Loucy (cell line): Measurements from ENCODE around the gene NOX5.
"Not testable (repeated sequence)": the region's sequence is repeated elsewhere in the genome, so short reads cannot be mapped to it uniquely, and the experiment has no call there.

Source experiments
- H2AFZ ChIP-seq: fragments of 200-600 bp; sonication (generic); 2 replicates; pipeline ENCODE4 v1.6.0; 2016; ENCODE audit warnings: antibody characterized with exemption, mild to moderate bottlenecking, low read length, moderate library complexity
- H3F3A ChIP-seq: fragments of 200-600 bp; 2 replicates; pipeline ENCODE4 v1.6.0; 2016; ENCODE audit warnings: antibody characterized with exemption, low read depth, mild to moderate bottlenecking
- H3K27me3 ChIP-seq: fragments of 200-600 bp; sonication (generic); 2 replicates; pipeline ENCODE4 v1.6.1; 2014; ENCODE audit warnings: low read length, mild to moderate bottlenecking; ENCODE audit not compliant: insufficient read depth, poor library complexity, severe bottlenecking
- H3K36me3 ChIP-seq: fragments of 200-600 bp; sonication (generic); 2 replicates; pipeline ENCODE4 v1.6.1; 2016; ENCODE audit warnings: low read length; ENCODE audit not compliant: insufficient read depth
- H3K4me1 ChIP-seq: fragments of 200-600 bp; sonication (generic); 2 replicates; pipeline ENCODE4 v1.5.1; 2014; ENCODE audit warnings: low read length, mild to moderate bottlenecking; ENCODE audit not compliant: insufficient read depth, poor library complexity, severe bottlenecking
- H3K4me2 ChIP-seq: fragments of 200-600 bp; sonication (generic); 2 replicates; pipeline ENCODE4 v1.6.0; 2014; ENCODE audit warnings: antibody characterized with exemption, low read length, low read depth, mild to moderate bottlenecking; ENCODE audit not compliant: poor library complexity, severe bottlenecking
- H3K4me3 ChIP-seq: fragments of 200-600 bp; sonication (generic); 2 replicates; pipeline ENCODE4 v1.5.1; 2014; ENCODE audit warnings: low read length, mild to moderate bottlenecking, mixed read lengths; ENCODE audit not compliant: poor library complexity, severe bottlenecking
- H3K79me2 ChIP-seq: fragments of 200-600 bp; sonication (generic); 2 replicates; pipeline ENCODE4 v1.6.1; 2014; ENCODE audit warnings: low read length; ENCODE audit not compliant: insufficient read depth
- H3K9ac ChIP-seq: fragments of 200-600 bp; sonication (generic); 2 replicates; pipeline ENCODE4 v1.6.0; 2014; ENCODE audit warnings: mild to moderate bottlenecking, low read depth, low read length, moderate library complexity; ENCODE audit not compliant: poor library complexity, severe bottlenecking
- H3K9me2 ChIP-seq: fragments of 200-600 bp; sonication (generic); replicated peaks from 2 replicates; pipeline ENCODE4 v1.6.1; 2016; ENCODE audit warnings: low read depth, low read length, mixed read lengths
- H3K9me3 ChIP-seq: fragments of 200-600 bp; sonication (generic); 2 replicates; pipeline ENCODE4 v1.6.1; 2014; ENCODE audit warnings: mild to moderate bottlenecking, antibody characterized with exemption, low read length, low read depth; ENCODE audit not compliant: insufficient read depth
- H4K20me1 ChIP-seq: fragments of 200-600 bp; sonication (generic); 2 replicates; pipeline ENCODE4 v1.6.0; 2014; ENCODE audit warnings: antibody characterized with exemption, low read length, mild to moderate bottlenecking; ENCODE audit not compliant: insufficient read depth, poor library complexity, severe bottlenecking
- CTCF ChIP-seq: fragments of 200-600 bp; sonication (generic); conservative IDR thresholded peaks from 2 replicates; pipeline ENCODE4 v1.5.1; 2014; ENCODE audit warnings: mild to moderate bottlenecking, antibody characterized with exemption, low read length
- EZH2phosphoT487 ChIP-seq: fragments of 200-600 bp; IDR thresholded peaks from 2 replicates; pipeline ENCODE4 v1.6.1; 2018; ENCODE audit warnings: antibody characterized with exemption, mild to moderate bottlenecking, moderate library complexity, borderline replicate concordance

Gene NOX5

GRCh38 chr15:68969298-68969697 is 45.2 kb upstream of the NOX5 start:
- Histone ChIP-seq H3K9me3 (peaks cover 17% of the 10 kb centered on the region), H3K27me3 (no peaks in the 10 kb centered on the region), H2AFZ (no peak overlapping the region), H4K20me1 (no peaks in the 10 kb centered on the region), H3K9ac (no peak overlapping the region), H3K36me3 (no peaks in the 10 kb centered on the region), H3F3A (no peaks in the 10 kb centered on the region; the same call in 1 of the 2 replicates), H3K79me2 (no peaks in the 10 kb centered on the region), H3K4me2 (no peak overlapping the region), H3K4me3 (no peak overlapping the region), H3K4me1 (peaks cover 19% of the 10 kb centered on the region), H3K9me2 (no peaks in the 10 kb centered on the region)
- TF ChIP-seq EZH2phosphoT487 (no peak), CTCF (no peak)

GRCh38 chr15:68972201-68973065 is 42.1 kb upstream of the NOX5 start:
- no peaks in the 10 kb centered on the region for H3K36me3 ChIP-seq
- H3K4me3 ChIP-seq, result peak overlapping the region; percentile 22
- H3K9ac ChIP-seq, result peak overlapping the region; percentile 9
- H3K9me2 ChIP-seq, result no peaks in the 10 kb centered on the region
- no peaks in the 10 kb centered on the region; the same call in 1 of the 2 replicates for H3F3A ChIP-seq
- H2AFZ ChIP-seq, result peak overlapping the region; percentile 35
- peaks cover 17% of the 10 kb centered on the region for H3K9me3 ChIP-seq
- TF ChIP-seq CTCF, result no peak
- no peak for TF ChIP-seq EZH2phosphoT487
- H3K4me2 ChIP-seq, result peak overlapping the region; percentile 54
- peaks cover 19% of the 10 kb centered on the region for H3K4me1 ChIP-seq
- no peaks in the 10 kb centered on the region for H3K27me3 ChIP-seq
- no peaks in the 10 kb centered on the region for H4K20me1 ChIP-seq
- no peaks in the 10 kb centered on the region for H3K79me2 ChIP-seq

- H3K36me3 ChIP-seq, H3K9me3 ChIP-seq, H3K9me2 ChIP-seq, H3K79me2 ChIP-seq, H4K20me1 ChIP-seq, H3K4me2 ChIP-seq, H3K4me3 ChIP-seq, H3K27me3 ChIP-seq, H2AFZ ChIP-seq, H3K9ac ChIP-seq, H3F3A ChIP-seq: not testable (repeated sequence)
- peaks cover 19% of the 10 kb centered on the region for H3K4me1 ChIP-seq
Measured at GRCh38 chr15:68975651-68976160, 38.8 kb upstream of the NOX5 start.

GRCh38 chr15:68977426-68977825 is 37.1 kb upstream of the NOX5 start:
- H2AFZ ChIP-seq, H3K27me3 ChIP-seq, H3K4me2 ChIP-seq, H3K4me3 ChIP-seq, H3K79me2 ChIP-seq, H4K20me1 ChIP-seq, H3K36me3 ChIP-seq, H3K9me3 ChIP-seq, H3K9me2 ChIP-seq, H3F3A ChIP-seq, H3K4me1 ChIP-seq, H3K9ac ChIP-seq: not testable (repeated sequence)
